Colonic mucosa (tissue), 4 donors: ENCODE results near the gene WFDC1. TPM values are rescaled to one million over a fixed set of nuclear protein-coding genes. Genes with fewer than 3 reads are reported as not detected.

Experiments used
- DNase-seq: peaks from one replicate; pipeline ENCODE4 v3.0.0-alpha.2; 2020
- H3K27ac ChIP-seq: fragments of 200-600 bp; one replicate; pipeline ENCODE4 v1.8.0; 2021
- H3K27me3 ChIP-seq: fragments of 200-600 bp; one replicate; pipeline ENCODE4 v1.8.0; 2021
- H3K36me3 ChIP-seq: fragments of 200-600 bp; one replicate; pipeline ENCODE4 v1.8.0; 2021
- H3K4me1 ChIP-seq: fragments of 200-600 bp; one replicate; pipeline ENCODE4 v1.8.0; 2021; ENCODE audit warnings: mild to moderate bottlenecking
- H3K4me3 ChIP-seq: fragments of 200-600 bp; one replicate; pipeline ENCODE4 v1.8.0; 2021
- H3K9ac ChIP-seq, 2 donors: one replicate each; pipeline ENCODE4 v1.7.0; 2013; ENCODE audit warnings: control low read depth in 2 of 2, low read depth in 2 of 2, low read length in 2 of 2
- H3K9me3 ChIP-seq: fragments of 200-600 bp; one replicate; pipeline ENCODE4 v1.8.0; 2021
- CTCF ChIP-seq: fragments of 200-600 bp; IDR thresholded peaks from one replicate; pipeline ENCODE4 v1.8.0; 2022; ENCODE audit warnings: antibody characterized with exemption, mild to moderate bottlenecking
- intact Hi-C: fragments of 100-400 bp; cut with DNase I; formaldehyde crosslinking; loops from one replicate; pipeline ENCODE4 v1.14.1; 2022
- total RNA-seq, 2 donors: library from RNA; stranded (reverse); fragmentation: NEBNext Ultra II Directional in 1 of 2; extraction: Animal tissue kit (Norgen Biotek cat#: 25700) in 1 of 2; gene quantifications; one replicate each; pipeline ENCODE4 v1.2.1, GENCODE V29; 2021
- donor health status: healthy.
- donor health status: DM: no; HTN: no; CAD: no.
- donor health status: DM: no; HTN: no; CAD: no.

Gene WFDC1
- total RNA-seq, 2 donors from 2014 or later = 4.4 to 17.4 TPM

- H3K27ac ChIP-seq = peak overlapping the region; percentile 53
- intact Hi-C loops = no loop called here
- no peaks in the 10 kb centered on the region for H3K36me3 ChIP-seq
- H3K4me1 ChIP-seq = peaks cover 1% of the 10 kb centered on the region
- no peak for DNase-seq
- no peaks in the 10 kb centered on the region for H3K27me3 ChIP-seq
- no peaks in the 10 kb centered on the region for H3K9me3 ChIP-seq
- no peak overlapping the region for H3K9ac ChIP-seq
- H3K4me3 ChIP-seq = no peak overlapping the region
- TF ChIP-seq CTCF = no peak
Observed at GRCh38 chr16:84299734-84300440, 5.2 kb downstream of the WFDC1 start.

- H3K4me3 ChIP-seq = no peak overlapping the region
- intact Hi-C loops = no loop called here
- no peaks in the 10 kb centered on the region for H3K27me3 ChIP-seq
- H3K36me3 ChIP-seq = no peaks in the 10 kb centered on the region
- TF ChIP-seq CTCF = no peak
- H3K9ac ChIP-seq = peak overlapping the region in 1 of 2 donors; percentile 14
- H3K9me3 ChIP-seq = no peaks in the 10 kb centered on the region
- DNase-seq = no peak
- H3K4me1 ChIP-seq = no peaks in the 10 kb centered on the region
- H3K27ac ChIP-seq = peak overlapping the region; percentile 33
Observed at GRCh38 chr16:84302111-84302954, 7.7 kb downstream of the WFDC1 start.

GRCh38 chr16:84303023-84303422, 8.3 kb downstream of the WFDC1 start:
- Histone ChIP-seq H3K4me3 (no peak overlapping the region), H3K27me3 (no peaks in the 10 kb centered on the region), H3K4me1 (no peaks in the 10 kb centered on the region), H3K9me3 (no peaks in the 10 kb centered on the region), H3K27ac (no peak overlapping the region), H3K9ac (no peak overlapping the region), H3K36me3 (no peaks in the 10 kb centered on the region)
- intact Hi-C loops = no loop called here
- no peak for DNase-seq
- no peak for TF ChIP-seq CTCF

- Histone ChIP-seq H3K36me3 (no peaks in the 10 kb centered on the region), H3K27ac (peak overlapping the region; percentile 6), H3K4me3 (no peak overlapping the region), H3K9me3 (no peaks in the 10 kb centered on the region), H3K9ac (no peak overlapping the region), H3K27me3 (no peaks in the 10 kb centered on the region), H3K4me1 (no peaks in the 10 kb centered on the region)
- DNase-seq = no peak
- intact Hi-C loops = no loop called here
- no peak for TF ChIP-seq CTCF
Observed at GRCh38 chr16:84303516-84303915, 8.8 kb downstream of the WFDC1 start.

GRCh38 chr16:84306564-84306963, 11.9 kb downstream of the WFDC1 start:
- H3K9me3 ChIP-seq = no peaks in the 10 kb centered on the region
- H3K9ac ChIP-seq = no peak overlapping the region
- H3K27ac ChIP-seq = no peak overlapping the region
- no peak for TF ChIP-seq CTCF
- intact Hi-C loops = no loop called here
- H3K4me1 ChIP-seq = no peaks in the 10 kb centered on the region
- no peaks in the 10 kb centered on the region for H3K27me3 ChIP-seq
- no peak for DNase-seq
- H3K36me3 ChIP-seq = no peaks in the 10 kb centered on the region
- H3K4me3 ChIP-seq = no peak overlapping the region
